Stimulated activated CD4-positive, alpha-beta T cell treated with anti-CD3 and anti-CD28 coated beads, Interleukin-15, amount 100 ng/mL, for 48 hours (primary cell): ENCODE measurements around the gene DCAF8L2.
"Not testable (repeated sequence)": the region's sequence is repeated elsewhere in the genome, so short reads cannot be mapped to it uniquely, and the experiment has no call there.

Source experiments
- DNase-seq, 2 donors: peaks; one replicate each; pipeline ENCODE4 v3.0.0-alpha.2; 2020; ENCODE audit warnings: low read depth in 2 of 2

DCAF8L2 gene

DNA sequence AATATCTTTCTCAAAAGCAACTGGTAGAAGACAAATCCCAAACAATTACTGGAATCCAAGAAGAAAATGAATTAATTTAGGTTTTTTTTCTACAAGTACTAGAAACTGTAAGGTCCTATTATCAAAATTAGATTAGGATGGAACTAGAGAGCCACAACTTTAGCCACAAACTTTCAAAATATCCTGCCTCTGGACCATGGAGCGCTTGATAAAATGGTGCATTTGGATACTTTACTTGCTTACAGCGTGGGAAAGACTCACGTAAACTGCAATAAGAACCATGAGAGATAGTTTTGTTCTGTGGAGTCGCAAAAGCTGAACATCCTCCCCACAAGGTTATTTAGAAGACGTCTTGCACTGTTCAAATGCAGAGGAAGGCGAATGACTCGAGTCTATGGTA, at the start of gene DCAF8L2:
Gene DCAF8L2 (plus strand): TSS at position 301 of the 400 bp plus-strand sequence. CDS start 156,552 bp downstream, outside the sequence.
- DNase-seq, result no peak

DNA sequence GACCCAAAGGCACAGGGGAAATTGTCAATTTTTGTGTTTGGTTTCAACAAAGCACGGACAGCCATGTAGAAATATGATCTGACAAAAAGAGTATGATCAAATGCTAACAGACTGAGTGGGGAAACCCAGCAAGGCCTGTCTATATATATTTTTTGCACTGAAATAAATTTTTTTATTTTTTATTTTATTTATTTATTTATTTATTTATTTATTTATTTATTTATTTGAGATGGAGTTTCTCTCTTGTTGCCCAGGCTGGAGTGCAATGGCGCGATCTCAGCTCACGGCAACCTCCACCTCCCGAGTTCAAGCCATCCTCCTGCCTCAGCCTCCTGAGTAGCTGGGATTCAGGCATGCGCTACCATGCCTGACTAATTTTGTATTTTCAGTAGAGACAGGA, 49.0 kb upstream of the DCAF8L2 start:
- not testable (repeated sequence) for DNase-seq

DNA sequence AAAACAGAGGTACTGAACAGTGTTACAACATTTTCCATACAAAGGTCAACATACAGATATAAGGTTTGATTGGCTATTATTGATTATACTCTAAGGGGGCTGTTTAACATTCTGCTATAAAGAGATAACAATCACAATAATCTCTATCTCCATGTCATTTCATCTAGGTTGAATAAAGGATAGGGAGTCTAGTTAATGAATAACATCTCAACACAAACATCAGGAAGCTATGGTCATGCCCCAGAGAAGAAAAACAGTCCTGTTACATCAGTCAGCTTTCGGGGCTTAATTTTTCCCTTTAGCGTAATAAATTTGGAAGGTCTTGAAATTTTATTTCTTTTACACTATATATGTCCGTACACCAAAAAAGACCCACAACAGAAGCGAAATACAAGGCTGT, 41.5 kb upstream of the DCAF8L2 start:
- no peak for DNase-seq

DNA sequence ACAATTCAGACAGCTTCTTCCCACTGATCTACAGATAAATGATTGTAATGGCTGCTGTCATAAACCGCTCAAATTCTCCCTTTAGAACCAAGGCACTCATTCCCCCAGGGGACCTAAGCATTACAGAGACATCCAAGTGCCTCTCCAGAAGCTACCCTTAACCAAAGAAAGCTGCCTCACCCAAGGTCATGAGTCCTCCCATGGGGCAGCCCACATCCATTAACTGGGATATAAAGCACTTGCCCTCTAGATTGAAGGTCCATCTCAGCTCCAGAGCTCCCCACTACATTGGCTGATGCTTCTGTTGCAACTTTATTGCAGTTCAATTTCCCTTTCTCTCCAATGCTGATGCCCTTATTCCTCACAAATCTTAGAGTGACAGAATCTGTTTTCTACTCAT, 40.5 kb upstream of the DCAF8L2 start:
- DNase-seq, result no peak

DNA sequence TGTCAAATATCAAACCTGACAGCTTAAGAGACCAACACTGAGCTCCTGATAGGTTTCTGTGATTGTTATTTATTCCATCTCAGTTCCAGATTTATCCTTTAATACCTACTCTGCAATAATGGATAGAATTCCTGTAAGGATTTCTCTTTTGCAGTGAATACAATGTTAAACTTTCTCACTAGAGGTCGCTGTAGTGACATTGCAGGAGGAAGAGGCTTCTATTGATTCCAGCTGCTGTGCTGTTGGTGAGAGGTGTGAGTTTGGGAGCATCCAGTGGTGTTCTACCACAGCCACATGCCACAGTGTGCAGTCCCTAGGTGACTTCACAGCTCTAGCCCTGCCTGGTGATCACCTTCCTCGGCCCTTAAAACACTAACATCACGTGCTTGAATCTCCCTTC, 34.6 kb upstream of the DCAF8L2 start:
- DNase-seq, result no peak

DNA sequence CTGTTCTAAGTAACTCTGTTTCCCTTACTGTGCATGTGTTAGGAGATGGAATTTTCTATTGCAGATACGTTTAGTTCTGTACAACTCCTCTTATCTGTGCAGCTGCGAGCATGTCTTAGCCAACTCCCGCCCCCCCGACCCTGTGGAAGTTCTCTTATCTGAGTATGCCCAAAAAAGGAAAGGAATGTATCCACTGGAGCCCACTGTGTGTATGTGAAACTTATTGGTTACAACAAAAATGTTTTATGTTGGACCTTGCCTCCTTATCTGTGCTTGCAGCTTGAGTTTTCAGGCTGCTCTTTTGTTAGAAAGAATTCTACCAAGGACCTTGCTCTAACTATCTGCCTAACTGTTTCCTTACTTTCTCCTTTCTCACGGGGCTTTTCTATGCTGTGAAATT, 24.2 kb upstream of the DCAF8L2 start:
- DNase-seq, result no peak

DNA sequence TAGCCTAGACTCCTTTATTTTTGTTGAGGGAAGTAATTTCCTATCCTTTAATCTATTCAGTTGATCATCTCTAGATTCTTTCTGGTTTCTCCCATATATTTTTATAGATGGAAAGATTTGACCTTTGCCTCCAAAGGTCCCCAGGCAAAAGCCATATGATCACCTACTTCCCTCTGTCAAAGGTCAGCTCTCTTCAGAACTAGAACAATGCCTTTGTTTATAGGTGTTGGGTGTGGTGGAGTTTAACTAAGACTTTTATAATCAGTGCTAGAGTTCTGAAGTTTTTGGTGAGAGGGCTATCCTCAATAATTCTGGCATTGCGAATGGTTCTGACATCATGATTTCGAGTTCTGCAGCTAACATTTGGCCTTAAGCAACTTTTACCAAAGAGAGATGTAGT, 19.0 kb upstream of the DCAF8L2 start:
- no peak for DNase-seq

DNA sequence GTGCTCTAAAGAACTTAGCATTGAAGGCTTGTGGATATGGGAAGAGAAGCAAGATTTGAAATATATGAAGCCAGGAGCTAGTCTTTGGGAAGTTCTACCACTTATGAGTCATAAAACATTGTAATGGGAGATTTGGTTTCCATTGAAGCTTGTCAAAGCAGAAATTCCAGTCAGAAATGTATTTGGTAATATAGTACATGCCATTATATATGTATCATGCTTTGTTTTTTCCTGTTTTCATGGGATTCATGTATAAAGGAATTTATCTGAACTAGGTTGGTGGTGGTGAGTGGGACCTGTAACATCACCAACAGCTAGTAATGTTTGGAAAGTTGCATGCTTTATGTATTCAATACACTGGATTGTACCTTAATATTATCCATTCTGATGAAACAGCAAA, 14.6 kb upstream of the DCAF8L2 start:
- DNase-seq, result no peak

DNA sequence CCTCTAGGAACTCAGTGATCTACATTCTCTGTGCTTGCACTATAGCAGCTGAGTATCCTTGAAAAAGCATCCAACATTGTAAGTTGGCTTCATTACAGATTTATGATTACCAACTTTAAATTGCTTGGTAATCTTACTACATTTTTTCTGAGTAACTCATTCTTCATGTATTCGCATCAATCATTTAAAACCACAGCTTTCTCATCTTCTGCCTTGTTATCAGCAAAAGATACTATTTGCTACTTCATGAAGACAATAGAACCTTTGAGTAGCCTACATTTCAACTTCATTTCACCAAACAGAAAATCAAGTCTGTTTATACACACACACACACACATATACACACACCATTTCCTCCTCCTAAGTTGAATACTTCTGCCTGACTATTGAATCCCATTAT, 6.2 kb upstream of the DCAF8L2 start:
- DNase-seq, result no peak

DNA sequence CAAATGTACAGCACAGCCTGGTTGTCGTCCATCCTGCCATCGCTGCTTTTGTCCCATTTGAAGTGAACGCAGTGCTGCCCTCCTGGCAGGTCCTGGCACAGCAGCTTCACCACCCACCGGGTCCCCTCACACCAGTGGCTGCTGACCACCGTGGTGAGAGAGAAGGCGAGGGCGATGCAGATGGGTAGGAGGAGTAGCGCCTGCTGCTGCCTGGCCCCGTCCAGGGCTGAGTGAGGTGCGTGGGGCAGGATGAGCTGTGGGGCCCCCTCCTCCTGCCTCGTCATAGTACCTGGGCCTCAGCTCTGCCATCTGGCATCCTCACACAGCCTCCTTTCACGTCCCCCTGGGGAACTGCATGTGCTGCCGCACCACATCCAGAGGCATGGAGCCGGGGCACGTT, 1.8 kb downstream of the DCAF8L2 start:
- DNase-seq, result no peak

DNA sequence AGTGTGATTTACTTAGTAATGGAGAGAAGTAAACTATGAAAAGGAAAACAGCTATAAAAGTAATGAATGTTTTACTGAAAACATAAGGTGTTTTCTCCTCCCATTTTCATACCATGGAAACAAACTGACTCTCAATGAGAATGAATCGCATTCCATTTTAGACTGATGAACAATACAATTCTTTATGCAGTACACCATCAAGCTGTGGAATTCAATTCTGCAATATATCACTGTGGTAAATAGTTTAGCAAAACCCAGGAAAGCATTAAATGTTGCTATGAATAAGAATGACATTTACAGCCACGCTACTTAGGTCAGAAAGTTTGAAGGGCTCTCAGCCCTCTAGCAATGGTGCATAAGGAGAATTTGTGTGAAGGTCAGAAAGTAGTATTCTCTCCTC, 7.4 kb downstream of the DCAF8L2 start:
- DNase-seq, result no peak

DNA sequence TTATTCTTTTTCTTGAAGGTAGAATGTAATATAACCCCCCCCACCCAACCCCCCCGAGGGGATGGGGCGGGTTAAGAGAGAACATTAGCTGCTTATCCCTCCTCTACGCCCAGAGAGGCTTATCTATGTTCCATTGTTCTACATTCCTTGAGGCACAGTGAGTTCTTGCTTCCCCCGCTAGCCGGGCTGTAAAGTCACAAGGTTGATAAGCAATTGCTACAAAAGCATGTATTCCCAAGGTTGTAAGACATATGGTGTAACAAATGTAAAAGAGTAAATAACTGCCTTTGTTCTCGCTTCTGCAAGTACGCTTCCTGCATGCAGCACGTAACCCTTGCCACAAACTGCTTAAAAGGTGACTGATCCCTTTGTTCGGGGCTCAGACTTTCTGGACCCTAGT, 8.2 kb downstream of the DCAF8L2 start:
- no peak for DNase-seq

DNA sequence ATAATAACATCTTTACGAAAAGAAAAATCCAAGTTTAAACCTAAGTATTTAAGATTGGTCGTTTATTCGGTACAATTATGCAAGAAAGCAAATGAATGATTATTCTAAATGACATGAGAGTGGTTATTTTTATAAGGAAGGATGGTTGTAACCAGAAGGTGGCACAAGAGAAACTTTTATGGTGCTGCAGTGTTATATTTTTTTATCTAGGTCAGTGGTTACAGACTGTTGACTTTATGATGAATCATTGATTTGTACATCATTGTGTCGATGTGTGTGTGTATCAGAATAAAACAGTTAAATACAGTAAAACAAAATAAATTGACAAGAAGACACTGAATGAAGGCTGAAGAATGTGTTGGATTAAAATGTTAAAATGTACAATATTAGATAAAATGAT, 9.8 kb downstream of the DCAF8L2 start:
- DNase-seq, result no peak

DNA sequence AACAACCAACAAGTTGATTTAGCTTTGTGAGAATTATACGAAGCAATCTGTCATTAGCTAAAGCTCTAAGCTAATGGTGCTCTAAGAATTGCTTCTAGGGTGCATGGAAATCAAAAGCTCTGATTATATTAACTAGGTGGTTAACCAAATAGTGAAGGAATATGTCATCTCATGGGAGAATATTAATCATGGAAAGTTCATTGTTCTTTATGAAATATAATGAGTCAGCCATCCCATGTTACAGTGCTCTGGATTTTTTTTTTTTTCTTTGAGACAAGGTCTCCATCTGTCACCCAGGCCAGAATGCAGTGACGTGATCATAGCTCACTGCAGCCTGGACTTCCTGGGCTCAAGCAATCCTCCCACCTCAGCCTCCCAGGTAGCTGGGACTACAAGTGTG, 10.5 kb downstream of the DCAF8L2 start:
- DNase-seq, result no peak

DNA sequence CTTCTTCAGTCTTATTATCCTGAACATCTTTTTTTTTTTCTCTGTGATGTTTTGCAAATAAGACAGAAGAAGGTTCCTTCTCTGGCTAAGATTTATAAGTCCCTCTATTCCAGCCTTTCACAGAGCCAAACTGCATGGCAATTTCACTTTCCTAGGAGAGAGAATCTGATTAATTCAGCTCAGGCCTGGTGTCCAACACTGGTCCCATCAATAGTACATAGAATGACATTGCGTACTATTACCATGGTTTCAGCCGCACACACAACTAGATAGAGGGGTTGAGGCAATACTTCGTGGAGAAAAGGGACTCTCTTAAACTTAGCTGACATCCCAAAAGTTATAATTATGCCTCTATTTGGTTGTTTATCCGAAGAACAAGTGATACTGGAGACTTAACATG, 18.5 kb downstream of the DCAF8L2 start:
- DNase-seq, result no peak

DNA sequence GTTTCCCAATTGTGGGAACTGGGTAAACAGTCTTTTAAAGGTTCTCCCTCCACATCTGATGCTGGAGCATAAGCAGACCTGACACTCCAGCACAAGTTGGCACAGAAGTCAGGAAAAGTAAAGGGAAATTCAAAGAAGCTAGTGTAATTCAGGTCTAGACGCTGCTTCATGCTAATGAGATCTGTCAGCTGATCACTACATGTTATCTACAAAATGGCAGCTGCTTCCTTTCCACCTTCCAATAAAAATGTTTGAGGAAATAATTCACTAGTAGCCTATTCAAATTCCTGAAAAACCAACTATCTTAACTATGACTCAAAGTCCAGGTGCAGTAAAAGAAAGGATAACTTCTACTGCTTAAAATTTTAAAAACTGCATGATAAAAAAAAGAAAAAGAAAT, 29.3 kb downstream of the DCAF8L2 start:
- DNase-seq, result no peak

DNA sequence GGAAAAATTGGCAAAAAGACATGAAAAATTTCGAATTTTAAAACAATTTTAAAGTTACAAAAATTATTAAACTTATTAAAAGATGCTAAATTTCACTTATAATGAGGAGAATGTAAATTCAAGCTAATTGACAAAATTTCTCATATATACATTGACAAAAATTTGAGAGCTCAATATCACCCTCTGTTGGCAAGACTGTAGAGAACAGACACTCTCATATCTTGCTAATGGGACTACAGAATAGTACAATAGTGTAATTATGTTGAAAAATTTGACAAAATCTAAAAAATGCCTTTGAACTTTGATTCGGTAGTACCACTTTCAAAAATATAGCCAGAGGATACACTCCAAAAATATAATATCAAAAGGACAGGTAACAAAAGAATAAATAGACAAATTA, 29.8 kb downstream of the DCAF8L2 start:
- no peak for DNase-seq

DNA sequence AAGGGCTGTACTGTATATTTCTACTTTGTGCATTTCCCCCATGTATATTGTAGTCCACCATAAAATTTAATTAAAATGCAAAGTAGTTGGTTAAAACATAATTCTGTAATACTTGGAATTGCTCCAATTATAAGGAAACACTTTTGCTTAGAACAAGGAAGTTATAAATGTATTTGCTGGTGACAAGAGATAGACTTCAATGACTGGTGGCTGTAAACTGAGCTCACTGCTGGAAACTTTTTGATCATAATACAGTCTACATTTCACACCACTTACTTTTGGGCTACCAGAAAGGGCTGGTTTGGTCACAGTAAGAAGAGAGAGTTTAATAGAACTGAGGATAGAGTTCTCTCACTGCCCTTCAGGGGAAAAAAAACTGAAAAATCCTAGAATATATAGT, 32.7 kb downstream of the DCAF8L2 start:
- no peak for DNase-seq

DNA sequence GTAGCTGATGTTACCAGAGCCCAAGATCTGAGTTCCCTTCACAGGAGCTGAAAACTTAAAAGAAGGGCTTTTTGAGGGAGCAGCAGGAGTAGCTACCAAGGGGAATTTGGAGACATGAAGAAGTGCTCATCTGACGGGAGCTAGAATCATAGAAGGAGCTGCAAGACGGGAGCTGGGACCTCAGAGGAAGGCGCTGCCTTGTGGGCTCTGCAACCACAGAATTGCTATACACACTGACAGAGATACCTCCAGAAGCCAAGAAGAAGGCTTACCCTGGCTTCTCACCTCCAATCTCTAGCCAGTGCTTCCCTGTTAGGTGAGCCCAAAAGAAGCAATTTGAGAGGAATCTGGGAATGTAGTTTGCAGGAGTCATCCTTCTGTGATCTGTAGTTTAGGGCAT, 35.9 kb downstream of the DCAF8L2 start:
- no peak for DNase-seq

DNA sequence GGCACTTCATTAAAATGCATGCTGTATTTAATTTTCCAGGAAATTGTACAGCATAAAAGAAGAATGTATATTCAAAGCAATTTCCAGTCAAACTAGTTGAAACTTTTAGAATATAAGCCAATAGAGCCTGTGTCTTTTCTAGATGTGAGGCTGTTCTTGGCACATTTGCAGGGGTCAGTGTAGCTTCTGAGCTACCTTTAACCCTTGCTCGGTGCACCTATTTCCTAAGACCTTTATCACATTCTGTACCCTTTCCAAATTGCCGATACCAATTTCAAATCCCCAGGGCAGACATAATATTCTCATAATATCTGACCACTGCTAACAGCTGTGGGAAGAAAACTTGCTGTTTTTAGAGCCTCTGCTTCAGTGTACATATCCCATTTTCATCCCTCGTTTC, 43.2 kb downstream of the DCAF8L2 start:
- DNase-seq, result no peak

DNA sequence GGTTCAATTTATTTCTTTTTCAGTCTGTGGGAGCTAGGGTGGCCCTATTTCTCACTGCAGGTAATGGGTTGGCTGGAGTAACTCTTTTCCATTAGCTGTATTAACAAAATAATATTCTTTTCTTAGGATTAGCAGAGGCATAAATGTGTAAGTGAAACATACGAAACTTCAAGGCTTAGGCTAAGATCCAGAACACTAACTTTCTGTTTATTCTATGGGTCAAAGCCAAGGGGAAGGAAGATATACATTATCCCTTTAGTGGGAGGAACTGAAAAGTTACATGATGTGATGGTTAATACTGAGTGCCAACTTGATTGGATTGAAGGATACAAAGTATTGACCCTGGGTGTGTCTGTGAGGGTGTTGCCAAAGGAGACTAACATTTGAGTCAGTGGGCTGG, 66.4 kb downstream of the DCAF8L2 start:
- DNase-seq, result no peak

DNA sequence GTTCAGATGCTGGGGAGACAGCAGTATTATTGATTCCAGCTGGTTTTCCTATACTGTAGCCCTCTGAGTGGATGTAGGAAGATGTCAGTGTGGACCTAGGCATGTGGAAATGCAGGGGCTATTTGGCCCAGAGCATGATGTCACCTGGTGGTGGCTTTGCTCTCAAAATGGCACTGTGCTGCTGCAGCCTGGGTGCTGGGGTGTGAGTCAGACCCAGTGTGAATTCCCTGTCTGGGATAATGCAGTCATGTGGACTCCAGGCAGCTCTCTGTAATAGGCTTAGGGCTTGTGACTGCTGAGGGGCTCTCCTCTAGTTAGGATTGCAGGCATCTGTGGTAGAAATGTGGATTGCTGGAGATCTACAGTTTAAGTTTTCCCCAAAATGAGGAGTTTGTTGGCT, 70.7 kb downstream of the DCAF8L2 start:
- DNase-seq, result no peak

DNA sequence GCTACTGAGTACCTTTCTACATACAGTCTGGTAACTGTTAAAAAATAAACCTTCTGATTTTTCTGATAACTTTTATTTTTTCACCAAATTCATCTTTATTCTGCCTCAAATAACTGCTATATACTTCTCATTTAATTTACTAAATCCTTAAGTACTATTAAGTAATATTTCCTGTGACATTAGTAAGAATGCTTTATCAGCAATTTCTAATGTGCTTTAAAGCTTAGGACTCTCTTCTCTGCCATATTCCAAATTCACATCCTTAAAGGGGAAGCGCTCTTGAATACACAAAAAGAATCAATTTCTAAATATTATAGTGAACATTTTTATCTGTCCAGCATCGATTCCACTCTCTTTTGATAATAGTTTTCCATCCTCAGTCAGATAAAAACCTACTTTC, 81.1 kb downstream of the DCAF8L2 start:
- no peak for DNase-seq

DNA sequence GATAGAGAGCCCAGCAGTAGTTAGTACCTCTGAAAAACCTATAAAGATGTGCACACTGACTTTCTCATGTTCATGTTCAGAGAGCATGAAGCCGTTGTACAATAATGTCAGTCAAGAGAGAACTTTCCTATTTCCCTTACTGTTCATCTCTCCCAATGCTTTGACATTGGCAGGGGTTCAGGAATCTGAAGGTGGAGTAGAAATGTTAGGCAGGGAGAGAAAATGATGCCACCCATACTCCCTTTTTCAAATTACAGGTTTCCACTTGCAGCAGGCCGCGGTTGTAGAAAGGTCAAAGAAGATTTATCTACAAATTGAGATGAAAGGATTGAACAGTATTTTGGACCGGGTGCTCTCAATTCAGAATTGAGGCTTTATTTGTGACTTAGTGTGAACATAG, 84.3 kb downstream of the DCAF8L2 start:
- no peak for DNase-seq

DNA sequence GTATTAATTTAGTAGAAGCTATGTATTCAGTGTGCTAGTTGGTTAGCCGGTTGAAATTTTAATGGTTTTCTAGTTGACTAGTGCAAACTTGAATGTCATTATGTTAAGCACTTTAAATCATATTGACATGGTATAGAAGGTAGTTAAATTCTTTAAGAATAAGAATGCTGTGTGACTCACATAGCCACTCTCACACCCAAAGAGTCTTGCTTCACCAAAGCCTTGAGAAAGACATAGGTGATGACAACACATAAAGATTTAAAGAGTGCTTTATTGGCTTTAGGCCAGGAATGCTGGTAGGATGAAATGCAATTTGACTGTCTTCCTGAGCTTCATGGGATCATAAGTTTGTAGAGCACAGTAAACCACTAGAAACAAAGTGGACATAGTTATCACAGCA, 85.3 kb downstream of the DCAF8L2 start:
- no peak for DNase-seq
